Lower lobe of right lung (tissue), 2 donors: ENCODE data around the gene FBXO24. TPM values are rescaled to one million over a fixed set of nuclear protein-coding genes. Genes with fewer than 3 reads are reported as not detected.
A peak's percentile ranks its signal among the peaks of the same experiment; 100 is the strongest.
"Not testable (repeated sequence)": the region's sequence is repeated elsewhere in the genome, so short reads cannot be mapped to it uniquely, and the experiment has no call there.

ENCODE experiments used
- ATAC-seq, 2 donors: fragments of 200-7000 bp; cut with Tn5 transposase; one replicate each; pipeline ENCODE4 v1.9.1; 2020 to 2022; ENCODE audit warnings: mild to moderate bottlenecking in 2 of 2, moderate library complexity in 2 of 2
- DNase-seq: peaks from one replicate; pipeline ENCODE4 v3.0.0-alpha.2; 2020
- H3K27ac ChIP-seq: fragments of 200-600 bp; one replicate; pipeline ENCODE4 v1.8.0; 2022
- H3K27me3 ChIP-seq: fragments of 200-600 bp; one replicate; pipeline ENCODE4 v1.8.0; 2022; ENCODE audit warnings: low read depth
- H3K36me3 ChIP-seq: fragments of 200-600 bp; one replicate; pipeline ENCODE4 v1.8.0; 2022; ENCODE audit warnings: mild to moderate bottlenecking
- H3K4me1 ChIP-seq: fragments of 200-600 bp; one replicate; pipeline ENCODE4 v1.8.0; 2022
- H3K4me3 ChIP-seq: fragments of 200-600 bp; one replicate; pipeline ENCODE4 v1.8.0; 2022; ENCODE audit warnings: mild to moderate bottlenecking
- H3K9me3 ChIP-seq: fragments of 200-600 bp; one replicate; pipeline ENCODE4 v1.8.0; 2022
- CTCF ChIP-seq: fragments of 200-600 bp; IDR thresholded peaks from one replicate; pipeline ENCODE4 v1.8.0; 2022; ENCODE audit warnings: antibody characterized with exemption, mild to moderate bottlenecking
- intact Hi-C: fragments of 100-400 bp; cut with DNase I; formaldehyde crosslinking; loops from one replicate; pipeline ENCODE4 v1.11.0; 2022
- total RNA-seq: library from RNA; stranded (reverse); fragmentation: NEBNext Ultra II Directional; extraction: Animal tissue kit (Norgen Biotek cat#: 25700); gene quantifications from one replicate; pipeline ENCODE4 v1.2.1, GENCODE V29; 2021
- donor health status: DM: no; HTN: yes; CAD: no; lungs with severe emphysema.

The FBXO24 gene
- total RNA-seq, 1 donor from 2014 or later, result 0.74 TPM

- intact Hi-C loops, result no loop called here
- ATAC-seq (no peak), DNase-seq (no peak)
- Histone ChIP-seq H3K36me3 (no peaks in the 10 kb centered on the region), H3K4me1 (peaks cover 31% of the 10 kb centered on the region), H3K27ac (peak overlapping the region; percentile 77), H3K9me3 (no peaks in the 10 kb centered on the region), H3K27me3 (no peaks in the 10 kb centered on the region), H3K4me3 (peak overlapping the region; percentile 87)
- TF ChIP-seq CTCF, result no peak
Observed at GRCh38 chr7:100540073-100540723, 45.9 kb upstream of the FBXO24 start.

- DNase-seq, H3K9me3 ChIP-seq, H3K36me3 ChIP-seq, H3K27ac ChIP-seq, H3K4me3 ChIP-seq, ATAC-seq, H3K27me3 ChIP-seq, intact Hi-C loops: not testable (repeated sequence)
- H3K4me1 ChIP-seq, result peaks cover 42% of the 10 kb centered on the region
Observed at GRCh38 chr7:100541309-100541708, 44.8 kb upstream of the FBXO24 start.

- H3K27me3 ChIP-seq, result no peaks in the 10 kb centered on the region
- TF ChIP-seq CTCF, result no peak
- DNase-seq, result no peak
- H3K36me3 ChIP-seq, result no peaks in the 10 kb centered on the region
- intact Hi-C loops, result no loop called here
- H3K4me3 ChIP-seq, result no peak overlapping the region
- peaks cover 61% of the 10 kb centered on the region for H3K4me1 ChIP-seq
- no peaks in the 10 kb centered on the region for H3K9me3 ChIP-seq
- H3K27ac ChIP-seq, result peak overlapping the region; percentile 88
- no peak for ATAC-seq
Observed at GRCh38 chr7:100543586-100543985, 42.5 kb upstream of the FBXO24 start.

GRCh38 chr7:100544386-100544785, 41.7 kb upstream of the FBXO24 start:
- peaks cover 68% of the 10 kb centered on the region for H3K4me1 ChIP-seq
- DNase-seq, result no peak
- TF ChIP-seq CTCF, result no peak

GRCh38 chr7:100544967-100545359, 41.2 kb upstream of the FBXO24 start:
- H3K27me3 ChIP-seq, result no peaks in the 10 kb centered on the region
- intact Hi-C loops, result no loop called here
- TF ChIP-seq CTCF, result no peak
- no peaks in the 10 kb centered on the region for H3K9me3 ChIP-seq
- peak; percentile 2 to 15 for ATAC-seq
- no peaks in the 10 kb centered on the region for H3K36me3 ChIP-seq
- peak overlapping the region; percentile 0 for H3K4me3 ChIP-seq
- DNase-seq, result no peak
- H3K4me1 ChIP-seq, result peaks cover 71% of the 10 kb centered on the region
- peak overlapping the region; percentile 88 for H3K27ac ChIP-seq

More at GRCh38 chr7:100544386-100544785, 41.7 kb upstream of the FBXO24 start:
- Histone ChIP-seq H3K27ac (peak overlapping the region; percentile 88), H3K36me3 (no peaks in the 10 kb centered on the region), H3K27me3 (no peaks in the 10 kb centered on the region), H3K4me3 (no peak overlapping the region), H3K9me3 (no peaks in the 10 kb centered on the region)
- intact Hi-C loops, result no loop called here
- no peak for ATAC-seq

- Histone ChIP-seq H3K4me3 (peak overlapping the region; percentile 0), H3K9me3 (no peaks in the 10 kb centered on the region), H3K27me3 (no peaks in the 10 kb centered on the region), H3K4me1 (peaks cover 66% of the 10 kb centered on the region), H3K36me3 (peaks cover 4% of the 10 kb centered on the region), H3K27ac (peak overlapping the region; percentile 88)
- peak; percentile 79 to 86 for ATAC-seq
- intact Hi-C loops, result no loop called here
- TF ChIP-seq CTCF, result peak; percentile 11
- DNase-seq, result no peak
Observed at GRCh38 chr7:100545360-100546128, 40.6 kb upstream of the FBXO24 start.
